ENCODE data around the gene TLR5. TPM values are rescaled to one million over a fixed set of nuclear protein-coding genes. Genes with fewer than 3 reads are reported as not detected.

Gene TLR5
- total RNA-seq, result under 0.01 and 0.96 TPM in 2 replicates

GRCh38 chr1:223142795-223143536 lies at the start of gene TLR5:
TLR5 (minus strand) TSS chr1:223143248; CDS start chr1:223113031, 30,217 bp downstream.

Other genes starting within 250 kb of the TLR5 start
- not detected in 2 replicates for gene SUSD4, start 220.9 kb upstream of the TLR5 start, total RNA-seq

Measured in vein endothelial cell (primary cell).